HepG2 (cell line): ENCODE results near the gene LZTS2. TPM values are rescaled to one million over a fixed set of nuclear protein-coding genes. Genes with fewer than 3 reads are reported as not detected.

Experiments used
- ATRX ChIP-seq: sonication (generic); formaldehyde crosslinking; IDR thresholded peaks from 2 replicates; pipeline ENCODE4 v1.4.0; 2020; ENCODE audit warnings: missing genetic modification reagents, borderline replicate concordance
- KAT7 ChIP-seq: IDR thresholded peaks from 2 replicates; pipeline ENCODE4 v1.6.1; 2018; ENCODE audit warnings: borderline replicate concordance, missing compliant biosample characterization
- KIAA2018 ChIP-seq: sonication (generic); formaldehyde crosslinking; IDR thresholded peaks from 2 replicates; pipeline ENCODE4 v1.5.0; 2020; ENCODE audit warnings: mild to moderate bottlenecking, missing genetic modification reagents, borderline replicate concordance
- PLRG1 ChIP-seq: fragments of 450-650 bp; conservative IDR thresholded peaks from 2 replicates; pipeline ENCODE4 v1.6.1; 2016
- SSRP1 ChIP-seq: IDR thresholded peaks from 2 replicates; pipeline ENCODE4 v1.6.1; 2016; ENCODE audit warnings: control low read depth
- ZBTB14 ChIP-seq: sonication (generic); formaldehyde crosslinking; IDR thresholded peaks from 2 replicates; pipeline ENCODE4 v1.4.0; 2020; ENCODE audit warnings: missing genetic modification reagents
- ZBTB49 ChIP-seq: sonication (generic); formaldehyde crosslinking; IDR thresholded peaks from 2 replicates; pipeline ENCODE4 v1.4.0; 2020; ENCODE audit warnings: missing genetic modification reagents, borderline replicate concordance
- ZNF33B ChIP-seq: sonication (generic); formaldehyde crosslinking; IDR thresholded peaks from 2 replicates; pipeline ENCODE4 v1.5.1; 2020; ENCODE audit warnings: mild to moderate bottlenecking, missing genetic modification reagents
- ZNF350 ChIP-seq: sonication (generic); formaldehyde crosslinking; IDR thresholded peaks from 2 replicates; pipeline ENCODE4 v1.4.0; 2020; ENCODE audit warnings: mild to moderate bottlenecking, low read depth, missing genetic modification reagents, borderline replicate concordance
- polyA plus RNA-seq, 8 experiments: library from polyadenylated mRNA; depleted of rRNA in 3 of 8; stranded (reverse) in 7 of 8; unstranded in 1 of 8; fragments of >200 nt; fragmentation: Illumina TruSeq in 4 of 8; extraction: Trizol in 4 of 8; gene quantifications; 2 replicates each; pipeline versions ENCODE4 v1.2.1 to v1.2.3, GENCODE V29; 2011 to 2016; ENCODE audit warnings: low read depth in 4 of 8, missing spikeins in 1 of 8, mixed read lengths in 1 of 8; ENCODE audit not compliant: insufficient read depth in 1 of 8
- total RNA-seq, 5 experiments: library from RNA; depleted of rRNA; stranded (reverse); fragments of >200 nt; fragmentation: Illumina TruSeq; extraction: Trizol; gene quantifications; 2 replicates each; pipeline ENCODE4 v1.2.3, GENCODE V29; 2016; ENCODE audit warnings: low read depth in 1 of 5

LZTS2 gene
- total and polyA plus RNA-seq, 2 of the 13 experiments (the other 11 are each of a cell fraction or from before 2014, with no cell fraction given): 43.6 to 65.6 TPM

GRCh38 chr10:101042667-101043362 is 43.2 kb downstream of the LZTS2 start (continued):
- TF ChIP-seq ZNF350 (peak; percentile 47; the same call in 1 of the 2 replicates), PLRG1 (no peak), ZNF33B (CRISPR knock-in tag) (0 out of 2 replicates have a peak, but pooled peaks have one; percentile 57), ZBTB14 (CRISPR knock-in tag) (no peak), KIAA2018 (CRISPR knock-in tag) (no peak), KAT7 (CRISPR knock-in tag) (no peak), ATRX (CRISPR knock-in tag) (no peak), SSRP1 (CRISPR knock-in tag) (no peak), ZBTB49 (CRISPR knock-in tag) (no peak)
